T-helper 22 cell (primary cell): ENCODE measurements around the gene ULK3.

ENCODE experiments used
- DNase-seq: peaks from one replicate; pipeline ENCODE4 v3.0.0-alpha.2; 2020; ENCODE audit warnings: low read depth

ULK3 gene

GRCh38 chr15:74839526-74840395, 3.2 kb downstream of the ULK3 start:
- no peak for DNase-seq

DNA sequence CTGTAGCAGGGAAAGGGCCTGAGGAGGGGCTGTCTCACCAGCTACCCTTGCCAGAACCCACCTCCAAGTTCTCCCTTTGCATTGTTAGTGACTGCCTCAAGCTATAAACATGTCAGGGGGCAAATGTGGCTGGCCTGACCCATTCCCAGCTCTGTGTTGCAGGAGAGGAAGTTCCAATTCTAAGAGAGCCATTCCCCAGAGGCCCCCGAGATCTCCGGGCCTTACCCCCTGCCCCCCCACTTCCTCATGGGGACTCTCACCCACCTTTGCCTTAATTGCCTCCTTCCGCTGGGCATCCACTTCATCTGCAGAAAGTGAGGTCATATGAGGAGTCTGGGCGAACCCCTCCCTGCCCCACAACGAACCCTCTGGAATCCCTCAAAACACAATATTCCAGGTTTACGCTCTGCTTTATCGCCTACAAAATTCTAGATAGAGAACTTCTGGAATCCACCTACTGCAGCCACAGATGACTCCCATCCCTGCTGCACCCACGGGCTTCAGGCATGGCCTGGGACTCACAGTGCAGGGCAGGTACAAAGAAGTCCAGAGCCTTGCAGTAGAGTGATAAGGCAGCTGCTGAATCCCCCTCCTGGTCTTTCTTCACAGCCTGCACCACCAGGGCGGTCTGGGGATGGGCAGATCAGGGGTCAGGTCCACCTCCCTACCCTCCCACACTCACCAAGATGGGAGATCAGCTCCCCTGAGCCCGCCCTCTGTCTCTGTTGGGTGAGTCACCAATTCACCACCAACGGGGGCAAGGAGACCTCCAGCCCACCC, 4.0 kb downstream of the ULK3 start:
- no peak for DNase-seq

DNA sequence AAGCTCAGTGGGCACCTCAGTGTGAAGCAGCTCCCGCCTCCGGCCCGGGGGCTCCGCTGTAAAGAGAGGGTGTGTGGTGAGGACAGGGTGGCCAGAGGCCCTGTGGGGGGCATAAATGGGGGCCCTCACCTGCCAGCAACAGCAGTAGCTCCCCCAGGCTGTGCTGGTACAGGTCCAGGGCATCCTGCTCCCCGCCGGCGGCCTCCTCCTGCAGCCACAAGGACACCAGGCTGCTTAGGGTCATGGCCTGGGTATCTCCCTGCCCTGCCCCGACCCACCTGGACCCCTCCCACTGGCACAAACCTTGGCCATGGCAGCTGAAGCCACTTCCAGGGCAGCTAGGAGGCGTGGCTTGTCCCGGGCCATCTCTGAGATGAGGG, 4.8 kb downstream of the ULK3 start:
- DNase-seq = no peak

GRCh38 chr15:74837482-74838136, 5.3 kb downstream of the ULK3 start:
- no peak for DNase-seq

DNA sequence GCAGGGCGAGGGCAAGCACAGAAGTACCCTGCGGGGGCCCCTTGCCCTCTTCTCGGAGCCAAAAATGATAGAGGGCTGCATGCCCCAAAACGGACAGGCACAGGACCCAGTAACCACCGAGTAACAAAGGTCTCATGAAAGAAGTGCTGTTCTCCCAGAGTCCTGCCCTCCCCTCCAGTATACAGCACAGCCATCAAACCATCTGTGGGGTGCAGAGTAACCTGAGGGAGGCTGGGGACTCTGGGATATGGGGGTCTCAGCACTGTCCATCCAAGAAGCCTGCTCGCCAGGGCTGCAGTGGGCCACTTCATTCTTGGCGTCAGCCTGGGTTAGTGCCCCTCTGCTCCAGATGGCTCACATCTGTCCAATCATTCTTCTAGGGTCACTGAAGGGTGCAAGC, 6.1 kb downstream of the ULK3 start:
- no peak for DNase-seq

- no peak for DNase-seq
Measured at GRCh38 chr15:74835312-74835823, 7.6 kb downstream of the ULK3 start.

- DNase-seq = no peak
Measured at GRCh38 chr15:74833376-74834107, 9.4 kb downstream of the ULK3 start.

DNA sequence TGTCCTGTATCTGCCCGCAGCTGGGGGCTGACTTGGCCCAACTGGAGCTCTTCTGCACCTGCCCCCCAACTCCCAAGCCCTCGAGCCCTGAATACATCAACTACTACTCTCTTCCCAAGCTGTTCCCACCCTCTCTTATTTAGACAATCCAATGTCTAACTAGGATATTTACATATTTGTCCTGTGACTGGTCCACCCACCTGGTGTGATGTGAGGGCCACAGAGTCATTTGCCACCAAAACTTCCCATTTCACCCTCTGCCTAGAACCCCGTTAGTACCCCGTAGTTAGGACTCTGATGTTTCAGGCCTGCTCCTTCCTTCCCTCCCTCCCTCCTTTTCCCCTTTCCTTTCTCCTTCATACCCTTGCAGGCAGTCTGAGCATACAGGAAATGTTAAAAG, 10.1 kb downstream of the ULK3 start:
- DNase-seq = no peak

DNA sequence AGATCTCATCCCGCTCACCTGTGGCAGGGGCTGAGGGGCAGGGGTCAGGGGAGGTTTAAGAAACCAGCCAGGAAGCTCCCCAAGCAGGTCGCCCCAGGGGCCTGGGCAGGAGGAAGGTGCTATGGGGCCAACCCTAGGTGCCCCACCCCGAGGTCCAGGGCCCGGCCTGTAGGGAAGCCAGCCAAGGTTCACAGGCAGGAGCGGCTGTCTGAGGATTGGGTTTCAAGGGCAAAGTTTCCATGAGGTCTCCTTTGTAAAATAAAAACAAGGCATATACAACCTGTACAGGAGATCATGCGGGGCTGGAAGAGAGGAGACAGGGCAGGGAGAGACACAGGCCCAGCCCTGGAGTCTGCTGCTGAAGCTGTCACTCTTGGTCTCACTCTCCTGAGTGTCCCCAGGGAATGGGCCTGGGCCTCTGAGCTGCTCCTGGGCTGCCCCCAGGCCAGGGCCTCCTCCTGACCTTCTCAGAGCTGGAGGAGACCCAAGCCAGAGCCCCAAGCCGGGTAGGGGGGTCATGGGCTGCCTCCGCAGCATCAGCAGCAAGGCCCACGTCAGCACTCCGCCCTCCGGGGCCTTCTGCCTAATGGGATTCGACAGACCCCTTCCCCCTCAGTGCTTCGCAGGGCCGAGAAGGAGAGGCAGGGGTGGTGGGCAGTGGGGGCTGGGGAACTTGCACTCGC, 11.0 kb downstream of the ULK3 start:
- no peak for DNase-seq

- no peak for DNase-seq
Measured at GRCh38 chr15:74830868-74831267, 12.1 kb downstream of the ULK3 start.

GRCh38 chr15:74829991-74830390, 13.0 kb downstream of the ULK3 start:
- DNase-seq = no peak

DNA sequence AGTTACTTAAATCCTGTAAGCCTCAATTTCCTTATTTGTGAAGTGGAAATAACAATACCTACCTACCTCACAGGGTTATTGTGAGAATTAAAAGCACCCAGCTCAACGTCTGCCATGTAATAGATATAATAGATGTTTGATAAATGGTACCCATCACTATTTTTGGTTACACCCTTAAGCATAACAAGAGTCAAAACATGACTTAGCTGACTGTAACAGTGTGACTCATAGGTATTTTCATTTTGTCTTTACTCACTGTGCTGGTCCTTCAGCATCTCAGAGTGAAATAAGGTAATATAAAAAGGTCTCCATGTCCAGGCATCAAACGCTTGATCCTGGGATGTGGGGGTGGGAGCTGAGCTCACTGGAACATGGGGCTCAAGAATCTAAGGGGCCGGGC, 13.5 kb downstream of the ULK3 start:
- DNase-seq = no peak

DNA sequence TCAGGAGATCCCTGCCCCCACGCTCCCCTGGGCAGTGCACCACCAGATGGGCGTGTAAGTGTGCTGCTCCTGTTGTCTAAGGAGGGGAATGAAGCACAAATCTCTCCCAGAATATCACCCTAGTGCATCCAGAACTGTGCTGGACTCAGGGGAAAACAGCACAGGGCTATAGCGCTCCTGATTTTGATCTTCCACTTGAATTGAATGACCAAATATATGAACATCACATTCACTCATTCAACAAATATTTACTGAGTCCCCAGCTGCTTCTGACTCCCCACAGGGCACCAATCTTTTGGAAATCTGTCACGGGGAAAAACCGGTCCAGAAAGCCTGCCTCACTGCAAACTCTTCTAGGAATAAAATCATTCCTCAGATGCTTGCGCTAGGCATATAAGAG, 14.1 kb downstream of the ULK3 start:
- DNase-seq = no peak

DNA sequence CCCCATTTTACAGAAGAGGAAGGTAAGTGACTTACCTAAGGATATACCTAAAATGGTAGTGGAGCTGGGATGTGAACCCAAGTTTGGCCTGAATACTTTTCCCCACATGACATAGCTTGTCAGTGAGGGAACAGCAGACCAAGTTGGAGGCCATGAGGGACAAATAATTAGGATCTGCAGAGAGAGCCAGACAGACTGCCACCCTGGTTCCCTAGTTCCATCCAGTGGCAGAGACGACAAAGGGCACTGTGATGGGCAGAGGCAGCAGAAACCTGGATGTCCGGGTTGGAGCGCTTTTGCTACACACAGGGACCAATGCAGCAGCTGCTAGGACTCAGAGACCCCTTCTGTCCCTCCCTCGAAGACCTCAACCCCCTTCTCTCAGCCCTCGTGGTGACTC, 15.3 kb downstream of the ULK3 start:
- no peak for DNase-seq

DNA sequence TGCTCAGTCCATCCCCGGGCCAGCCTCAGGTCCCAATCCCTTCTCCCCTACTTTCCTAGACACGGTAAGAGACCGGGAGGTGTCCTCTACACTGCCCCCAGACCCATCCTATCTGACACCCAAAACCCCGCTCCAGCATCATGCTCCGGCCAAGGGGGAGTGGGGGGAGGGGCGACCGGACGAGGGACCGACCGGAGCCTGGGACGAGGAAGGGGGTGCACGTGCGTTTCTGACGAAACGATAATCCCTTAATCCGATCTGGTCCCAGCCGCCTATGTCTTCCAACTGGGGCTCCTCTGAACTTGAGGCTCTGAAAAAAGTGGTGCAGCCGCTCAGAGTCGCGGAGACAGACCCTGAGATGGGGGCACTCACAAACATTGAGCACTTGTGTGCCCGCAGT, 16.0 kb downstream of the ULK3 start:
- no peak for DNase-seq

DNA sequence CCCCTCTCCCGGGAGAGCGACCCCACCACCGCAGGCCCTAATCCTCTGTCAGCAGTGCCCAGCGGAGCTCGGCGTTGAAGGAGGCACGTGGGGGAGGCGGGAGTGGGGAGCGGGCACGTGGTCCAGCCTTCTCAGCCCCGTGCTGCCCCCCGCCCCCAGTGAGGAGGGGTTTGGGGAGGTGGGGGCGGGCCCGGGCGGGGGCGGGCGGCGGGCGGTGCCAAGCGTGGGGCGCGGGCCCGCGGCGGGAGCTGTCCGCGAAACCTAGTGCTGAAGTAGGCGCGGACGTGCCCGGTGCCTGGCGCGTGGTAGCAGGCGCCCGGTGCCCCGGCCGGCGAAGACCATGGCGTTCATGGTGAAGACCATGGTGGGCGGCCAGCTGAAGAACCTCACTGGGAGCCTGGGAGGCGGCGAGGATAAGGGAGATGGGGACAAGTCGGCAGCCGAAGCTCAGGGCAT, 16.6 kb downstream of the ULK3 start, which contains the start of gene CPLX3:
Gene CPLX3, plus strand, starts transcription at position 264 of the 456 bp plus-strand sequence. Its CDS starts 77 bp downstream, at position 341.
- no peak for DNase-seq

DNA sequence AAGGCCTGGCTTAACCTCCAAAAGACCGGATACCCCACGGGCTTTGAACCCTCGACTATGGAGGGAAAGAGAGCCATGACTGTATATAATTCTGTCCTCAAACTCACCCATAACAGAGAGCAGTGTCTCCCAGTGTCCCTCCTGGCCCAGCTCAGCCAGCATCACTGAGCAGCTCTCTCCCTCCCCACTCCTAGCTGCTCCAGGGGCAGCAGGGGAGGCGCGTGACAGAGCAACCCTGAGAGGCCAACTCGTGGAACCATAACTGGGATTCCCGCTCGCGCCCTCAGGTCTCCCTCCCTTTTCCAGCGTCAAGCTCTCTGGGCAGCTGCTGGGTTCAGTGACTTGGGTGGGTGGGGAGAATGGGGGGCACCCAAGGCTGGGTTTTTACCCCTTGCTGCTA, 17.1 kb downstream of the ULK3 start:
- no peak for DNase-seq

GRCh38 chr15:74824976-74825375, 18.0 kb downstream of the ULK3 start:
- DNase-seq = no peak

GRCh38 chr15:74823324-74823723, 19.6 kb downstream of the ULK3 start:
- no peak for DNase-seq

- no peak for DNase-seq
Measured at GRCh38 chr15:74822233-74822632, 20.7 kb downstream of the ULK3 start.

DNA sequence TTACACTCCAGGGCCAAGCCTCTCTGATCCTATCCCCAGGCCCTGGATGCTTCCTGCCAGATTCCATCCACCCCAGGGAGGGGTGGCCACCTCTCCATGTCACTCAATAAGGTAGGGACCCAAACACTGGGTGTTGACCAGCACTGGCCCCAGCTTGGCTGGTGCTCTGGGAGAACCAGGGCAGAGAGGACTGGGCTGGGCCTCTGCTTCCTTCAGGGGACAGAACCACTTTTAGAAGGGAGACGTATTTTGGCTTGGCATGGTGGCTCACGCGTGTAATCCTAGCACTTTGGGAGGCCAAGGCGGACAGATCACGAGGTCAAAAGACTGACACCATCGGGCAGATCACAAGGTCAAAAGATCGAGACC, 21.2 kb downstream of the ULK3 start:
- DNase-seq = no peak
